ENCODE results near the gene TMEM212.
"Not testable (repeated sequence)": the region's sequence is repeated elsewhere in the genome, so short reads cannot be mapped to it uniquely, and the experiment has no call there.

- TF ChIP-seq CTCF (IDR thresholded peaks at IDR 0.05; ENCODE audit: insufficient read depth, low read length); REST (IDR thresholded peaks at IDR 0.05; ENCODE audit: insufficient replicate concordance, low read depth): not testable (repeated sequence)
Measured at GRCh38 chr3:171858770-171859169, 15.6 kb downstream of the TMEM212 start.
